CD14-positive monocyte (primary cell): ENCODE results near the gene PLEKHA7. TPM values are rescaled to one million over a fixed set of nuclear protein-coding genes. Genes with fewer than 3 reads are reported as not detected.
A peak's percentile ranks its signal among the peaks of the same experiment; 100 is the strongest.

Experiments used
- DNase-seq, 3 donors: peaks; one replicate each; pipeline ENCODE4 v3.0.0-alpha.2; 2011 to 2022
- H2AFZ ChIP-seq: 2 replicates; pipeline ENCODE4 v1.6.0; 2012; ENCODE audit warnings: mild to moderate bottlenecking, low read depth, low read length, inconsistent platforms; ENCODE audit not compliant: insufficient read depth, poor library complexity, severe bottlenecking
- H3K27ac ChIP-seq, 2 donors: 1 replicate in 1 of 2; 2 replicates in 1 of 2; pipeline ENCODE4 v1.5.1; 2012 to 2013; ENCODE audit warnings: low read length in 2 of 2, control low read depth in 1 of 2, inconsistent platforms in 1 of 2, low read depth in 1 of 2, mild to moderate bottlenecking in 1 of 2
- H3K27me3 ChIP-seq, 2 donors: one replicate each; pipeline versions ENCODE4 v1.6.0 to v1.6.1; 2011 to 2013; ENCODE audit warnings: low read length in 2 of 2; ENCODE audit not compliant: control insufficient read depth in 2 of 2, insufficient read depth in 2 of 2
- H3K36me3 ChIP-seq, 2 donors: replicated peaks in 1 of 2; 1 replicate in 1 of 2; 2 replicates in 1 of 2; pipeline versions ENCODE4 v1.5.1 to v1.6.1; 2012 to 2013; ENCODE audit warnings: low read length in 2 of 2, control low read depth in 1 of 2, inconsistent platforms in 1 of 2, mild to moderate bottlenecking in 1 of 2; ENCODE audit not compliant: insufficient read depth in 2 of 2, control insufficient read depth in 1 of 2
- H3K4me1 ChIP-seq, 2 donors: 1 replicate in 1 of 2; 2 replicates in 1 of 2; pipeline versions ENCODE4 v1.5.1 to v1.6.1; 2012 to 2013; ENCODE audit warnings: low read length in 2 of 2, control low read depth in 1 of 2, inconsistent platforms in 1 of 2, mild to moderate bottlenecking in 1 of 2, moderate library complexity in 1 of 2; ENCODE audit not compliant: insufficient read depth in 2 of 2, control insufficient read depth in 1 of 2
- H3K4me2 ChIP-seq: replicated peaks from 2 replicates; pipeline ENCODE3; 2012; ENCODE audit warnings: low read length, moderate library complexity, mild to moderate bottlenecking; ENCODE audit not compliant: poor library complexity, severe bottlenecking; ENCODE audit errors: extremely low read depth
- H3K4me3 ChIP-seq, 3 experiments: fragments of 200-600 bp in 1 of 3; sonication (generic) in 1 of 3; replicated peaks in 1 of 3; 1 replicate in 2 of 3; 2 replicates in 1 of 3; pipeline ENCODE4 v1.5.1; 2011 to 2013; ENCODE audit warnings: low read length in 3 of 3, mild to moderate bottlenecking in 3 of 3, control low read depth in 2 of 3, low read depth in 2 of 3, inconsistent platforms in 1 of 3, moderate library complexity in 1 of 3
- H3K79me2 ChIP-seq: 2 replicates; pipeline ENCODE4 v1.6.0; 2012; ENCODE audit warnings: mild to moderate bottlenecking, control low read depth, inconsistent platforms, low read length, moderate library complexity; ENCODE audit not compliant: insufficient read depth
- H3K9ac ChIP-seq: 2 replicates; pipeline ENCODE4 v1.6.0; 2017; ENCODE audit warnings: low read length, mild to moderate bottlenecking; ENCODE audit not compliant: insufficient read depth, poor library complexity, severe bottlenecking
- H3K9me3 ChIP-seq, 2 donors: replicated peaks in 1 of 2; 1 replicate in 1 of 2; 2 replicates in 1 of 2; pipeline versions ENCODE4 v1.5.1 to v1.6.1; 2012 to 2013; ENCODE audit warnings: low read length in 2 of 2, control low read depth in 1 of 2; ENCODE audit not compliant: control insufficient read depth in 1 of 2, insufficient read depth in 1 of 2
- H4K20me1 ChIP-seq: 2 replicates; pipeline ENCODE4 v1.6.0; 2012; ENCODE audit warnings: mild to moderate bottlenecking, low read length, control low read depth, moderate library complexity; ENCODE audit not compliant: insufficient read depth
- H3K27ac Mint-ChIP-seq, 7 donors: one replicate each; pipeline ENCODE4 v1.8.0; 2020; ENCODE audit warnings: mild to moderate bottlenecking in 7 of 7, mixed read lengths in 7 of 7, moderate library complexity in 6 of 7, inconsistent platforms in 2 of 7
- H3K27me3 Mint-ChIP-seq, 3 donors: one replicate each; pipeline ENCODE4 v1.8.0; 2021 to 2022; ENCODE audit warnings: low read depth in 3 of 3, mild to moderate bottlenecking in 3 of 3, mixed read lengths in 3 of 3, moderate library complexity in 3 of 3, inconsistent platforms in 1 of 3
- H3K36me3 Mint-ChIP-seq, 2 donors: one replicate each; pipeline ENCODE4 v1.8.0; 2020; ENCODE audit warnings: mixed read lengths in 2 of 2, inconsistent platforms in 1 of 2, mild to moderate bottlenecking in 1 of 2
- H3K4me1 Mint-ChIP-seq: one replicate; pipeline ENCODE4 v1.8.0; 2020; ENCODE audit warnings: mild to moderate bottlenecking, mixed read lengths
- H3K4me3 Mint-ChIP-seq, 2 donors: one replicate each; pipeline ENCODE4 v1.8.0; 2020; ENCODE audit warnings: mild to moderate bottlenecking in 2 of 2, mixed read lengths in 2 of 2, moderate library complexity in 1 of 2
- H3K9me3 Mint-ChIP-seq, 7 donors: one replicate each; pipeline ENCODE4 v1.8.0; 2020 to 2022; ENCODE audit warnings: mixed read lengths in 7 of 7, mild to moderate bottlenecking in 6 of 7, moderate library complexity in 6 of 7, inconsistent platforms in 2 of 7
- WGBS: methylation state at CpG from one replicate; pipeline ENCODE4 v1.1.5; 2013; ENCODE audit warnings: missing lambda C conversion rate; ENCODE audit not compliant: insufficient coverage; 5-methylcytosine and 5-hydroxymethylcytosine counted together
- intact Hi-C, 2 donors: fragments of 100-400 bp; cut with micrococcal nuclease; formaldehyde crosslinking; loops; one replicate each; pipeline versions ENCODE4 v1.15.0 to v1.15.1; 2023
- polyA plus RNA-seq, 3 donors: library from polyadenylated mRNA; depleted of rRNA in 1 of 3; unstranded in 2 of 3; stranded (reverse) in 1 of 3; fragments of 300-500 nt in 2 of 3; fragments of >200 nt in 1 of 3; fragmentation: Illumina TruSeq in 2 of 3; gene quantifications; 1 replicate in 2 of 3; 2 replicates in 1 of 3; pipeline ENCODE4 v1.2.3, GENCODE V29; 2012 to 2021
- TF ChIP-seq, protein P1 (sequence below): fragments of 200-600 bp; IDR thresholded peaks from one replicate; pipeline ENCODE4 v1.8.0; 2022; ENCODE audit warnings: antibody characterized with exemption, mild to moderate bottlenecking

PLEKHA7 gene
- polyA plus RNA-seq, 3 donors = 0.05 to 0.92 (median 0.22) TPM

DNA sequence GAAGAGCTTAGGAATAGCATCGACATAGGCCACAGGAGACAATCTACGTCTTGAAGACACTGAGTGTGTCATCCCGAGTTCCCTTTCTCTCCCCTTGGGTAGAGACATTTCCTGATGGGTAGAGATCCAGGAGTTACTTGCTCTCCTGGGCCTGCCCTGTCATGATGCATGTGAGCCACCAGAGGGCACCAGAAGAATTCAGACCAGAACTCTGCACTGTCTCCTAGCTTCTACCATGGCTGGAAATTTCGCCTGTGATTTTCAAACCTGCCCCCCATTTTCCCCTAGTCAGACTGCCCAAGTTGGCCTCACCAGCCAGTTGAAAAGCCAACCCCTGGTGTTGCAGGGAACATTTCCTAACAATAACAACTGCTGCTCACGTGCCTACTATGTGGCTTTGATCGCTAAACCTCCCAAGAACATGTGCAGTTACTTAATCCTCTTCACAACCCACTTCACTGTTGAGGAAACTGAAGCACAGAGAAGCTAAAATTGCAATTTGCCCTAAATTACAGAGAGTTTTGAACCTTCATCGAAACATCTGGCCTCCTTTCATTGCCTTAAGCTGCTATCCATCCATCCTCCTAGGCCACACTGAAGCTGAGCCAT, 228.6 kb downstream of the PLEKHA7 start:
- intact Hi-C loops = loop anchor here (5.0 to 10.0 kb wide), 3 partner anchors 89 to 277 kb away; no protein-coding TSS in a partner anchor
- Histone ChIP-seq H3K4me3 (no peak overlapping the region), H3K9ac (no peak overlapping the region), H3K79me2 (no peaks in the 10 kb centered on the region), H3K27ac (no peak overlapping the region), H3K9me3 (no peaks in the 10 kb centered on the region), H4K20me1 (no peaks in the 10 kb centered on the region), H3K4me2 (no peak overlapping the region), H3K4me1 (peaks cover 9 to 16% of the 10 kb centered on the region in 2 donors), H3K27me3 (no peaks in the 10 kb centered on the region), H2AFZ (peak overlapping the region; percentile 14), H3K36me3 (no peaks in the 10 kb centered on the region)
- peaks cover 25% of the 10 kb centered on the region for H3K4me1 Mint-ChIP-seq
- H3K36me3 Mint-ChIP-seq = peaks cover 0 to 2% of the 10 kb centered on the region in 2 donors
- DNase-seq = peak; percentile 63 to 76 (median 67)
- H3K9me3 Mint-ChIP-seq = peaks cover 0 to under 1% (median 0%) of the 10 kb centered on the region in 7 donors
- H3K4me3 Mint-ChIP-seq = no peak overlapping the region
- H3K27me3 Mint-ChIP-seq = no peaks in the 10 kb centered on the region
- TF ChIP-seq, protein P1, sequence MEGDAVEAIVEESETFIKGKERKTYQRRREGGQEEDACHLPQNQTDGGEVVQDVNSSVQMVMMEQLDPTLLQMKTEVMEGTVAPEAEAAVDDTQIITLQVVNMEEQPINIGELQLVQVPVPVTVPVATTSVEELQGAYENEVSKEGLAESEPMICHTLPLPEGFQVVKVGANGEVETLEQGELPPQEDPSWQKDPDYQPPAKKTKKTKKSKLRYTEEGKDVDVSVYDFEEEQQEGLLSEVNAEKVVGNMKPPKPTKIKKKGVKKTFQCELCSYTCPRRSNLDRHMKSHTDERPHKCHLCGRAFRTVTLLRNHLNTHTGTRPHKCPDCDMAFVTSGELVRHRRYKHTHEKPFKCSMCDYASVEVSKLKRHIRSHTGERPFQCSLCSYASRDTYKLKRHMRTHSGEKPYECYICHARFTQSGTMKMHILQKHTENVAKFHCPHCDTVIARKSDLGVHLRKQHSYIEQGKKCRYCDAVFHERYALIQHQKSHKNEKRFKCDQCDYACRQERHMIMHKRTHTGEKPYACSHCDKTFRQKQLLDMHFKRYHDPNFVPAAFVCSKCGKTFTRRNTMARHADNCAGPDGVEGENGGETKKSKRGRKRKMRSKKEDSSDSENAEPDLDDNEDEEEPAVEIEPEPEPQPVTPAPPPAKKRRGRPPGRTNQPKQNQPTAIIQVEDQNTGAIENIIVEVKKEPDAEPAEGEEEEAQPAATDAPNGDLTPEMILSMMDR = peak; percentile 86
- WGBS = 20% methylated on average over 4 of the region's 7 CpGs
- peak overlapping the region in 2 of 7 donors; percentile 47 to 80 for H3K27ac Mint-ChIP-seq

DNA sequence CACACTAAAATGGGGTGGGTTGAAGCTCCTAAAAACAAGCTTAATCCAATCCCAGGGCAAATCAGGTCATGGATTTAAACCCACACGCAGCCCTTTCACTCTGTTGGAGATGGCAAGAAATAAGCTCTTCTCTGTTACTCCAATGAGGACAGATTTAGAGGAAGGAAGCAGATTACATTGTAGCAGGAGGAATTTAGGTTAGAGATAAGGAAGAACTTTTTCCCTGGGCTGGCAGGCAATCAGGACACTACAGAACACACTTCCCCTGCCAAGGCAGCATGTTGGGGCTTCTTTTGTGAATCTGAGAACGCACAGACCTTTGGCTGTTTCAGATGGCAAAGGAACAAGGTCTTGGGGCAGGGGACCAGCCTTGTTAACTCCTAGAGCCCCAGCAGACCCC, 229.5 kb downstream of the PLEKHA7 start:
- no peak for DNase-seq
- no peaks in the 10 kb centered on the region for H3K36me3 Mint-ChIP-seq
- Histone ChIP-seq H3K27me3 (no peaks in the 10 kb centered on the region), H3K9me3 (no peaks in the 10 kb centered on the region), H3K4me1 (peaks cover 8 to 14% of the 10 kb centered on the region in 2 donors), H3K4me2 (no peak overlapping the region), H2AFZ (no peak overlapping the region), H3K4me3 (no peak overlapping the region), H3K9ac (no peak overlapping the region), H4K20me1 (no peaks in the 10 kb centered on the region), H3K79me2 (no peaks in the 10 kb centered on the region), H3K27ac (no peak overlapping the region), H3K36me3 (no peaks in the 10 kb centered on the region)
- peaks cover 0 to 4% (median 0%) of the 10 kb centered on the region in 3 donors for H3K27me3 Mint-ChIP-seq
- 57% methylated on average over 1 of the region's 2 CpGs for WGBS
- H3K4me3 Mint-ChIP-seq = no peak overlapping the region
- intact Hi-C loops = loop anchor here (5.0 to 10.0 kb wide), 3 partner anchors 90 to 278 kb away; no protein-coding TSS in a partner anchor
- H3K9me3 Mint-ChIP-seq = peaks cover 0 to 2% (median 0%) of the 10 kb centered on the region in 7 donors
- TF ChIP-seq, protein P1 = no peak
- H3K4me1 Mint-ChIP-seq = peaks cover 25% of the 10 kb centered on the region
- H3K27ac Mint-ChIP-seq = no peak overlapping the region
